ENCODE results near the gene CCSER1. TPM values are rescaled to one million over a fixed set of nuclear protein-coding genes. Genes with fewer than 3 reads are reported as not detected.

The CCSER1 gene
- total and polyA plus RNA-seq, 2 donors (not counting 1 experiment from before 2014, with no cell fraction given): under 0.01 TPM; not detected in 1

- Histone ChIP-seq H3K9me3 (ENCODE audit: control insufficient read depth, insufficient read depth, low read depth, low read length) (no peaks in the 10 kb centered on the region), H3K79me2 (ENCODE audit: control insufficient read depth, insufficient read depth, low read length) (no peaks in the 10 kb centered on the region), H3K27ac (ENCODE audit: insufficient read depth, low read length) (no peak overlapping the region), H3K4me3 (replicated peaks in 1 of 4; ENCODE audit: control extremely low read depth in 1 of 4, insufficient read depth in 1 of 4, low read depth in 3 of 4, low read length in 4 of 4) (no peak overlapping the region), H3K36me3 (ENCODE audit: control insufficient read depth, insufficient read depth, low read length) (no peaks in the 10 kb centered on the region), H4K20me1 (ENCODE audit: control insufficient read depth, extremely low read depth, insufficient read depth, low read length) (no peaks in the 10 kb centered on the region), H3K4me1 (ENCODE audit: control insufficient read depth, extremely low read depth, insufficient read depth, low read length) (no peaks in the 10 kb centered on the region), H3K27me3 (ENCODE audit: control insufficient read depth, insufficient read depth, low read length) (no peaks in the 10 kb centered on the region), H3K9ac (ENCODE audit: insufficient read depth, low read length) (no peak overlapping the region), H3K4me2 (ENCODE audit: extremely low read depth, insufficient read depth, low read length) (no peak overlapping the region), H2AFZ (ENCODE audit: low read length) (no peak overlapping the region)
- TF ChIP-seq EZH2 (IDR thresholded peaks at IDR 0.05; ENCODE audit: low read length, missing control alignments): no peak
- no peak for DNase-seq (ENCODE audit: low read depth in 2 of 2)
These were observed 57.4 kb downstream of the CCSER1 start for GRCh38 chr4:90184560-90184959.

GRCh38 chr4:90185416-90185815 is 58.2 kb downstream of the CCSER1 start:
- TF ChIP-seq EZH2 (IDR thresholded peaks at IDR 0.05; ENCODE audit: low read length, missing control alignments) (no peak), CTCF (conservative IDR thresholded peaks at IDR 0.05 in 1 of 2, IDR thresholded peaks at IDR 0.05 in 1 of 2; ENCODE audit: low read depth in 1 of 2, low read length in 2 of 2) (no peak)
- no peak for DNase-seq (ENCODE audit: low read depth in 2 of 2)
- Histone ChIP-seq H3K9me3 (ENCODE audit: control insufficient read depth, insufficient read depth, low read depth, low read length) (no peaks in the 10 kb centered on the region), H4K20me1 (ENCODE audit: control insufficient read depth, extremely low read depth, insufficient read depth, low read length) (no peaks in the 10 kb centered on the region), H3K36me3 (ENCODE audit: control insufficient read depth, insufficient read depth, low read length) (no peaks in the 10 kb centered on the region), H3K4me3 (replicated peaks in 1 of 4; ENCODE audit: control extremely low read depth in 1 of 4, insufficient read depth in 1 of 4, low read depth in 3 of 4, low read length in 4 of 4) (no peak overlapping the region), H3K27ac (ENCODE audit: insufficient read depth, low read length) (no peak overlapping the region), H2AFZ (ENCODE audit: low read length) (no peak overlapping the region), H3K4me1 (ENCODE audit: control insufficient read depth, extremely low read depth, insufficient read depth, low read length) (no peaks in the 10 kb centered on the region), H3K27me3 (ENCODE audit: control insufficient read depth, insufficient read depth, low read length) (no peaks in the 10 kb centered on the region), H3K9ac (ENCODE audit: insufficient read depth, low read length) (no peak overlapping the region), H3K79me2 (ENCODE audit: control insufficient read depth, insufficient read depth, low read length) (no peaks in the 10 kb centered on the region), H3K4me2 (ENCODE audit: extremely low read depth, insufficient read depth, low read length) (no peak overlapping the region)

DNA sequence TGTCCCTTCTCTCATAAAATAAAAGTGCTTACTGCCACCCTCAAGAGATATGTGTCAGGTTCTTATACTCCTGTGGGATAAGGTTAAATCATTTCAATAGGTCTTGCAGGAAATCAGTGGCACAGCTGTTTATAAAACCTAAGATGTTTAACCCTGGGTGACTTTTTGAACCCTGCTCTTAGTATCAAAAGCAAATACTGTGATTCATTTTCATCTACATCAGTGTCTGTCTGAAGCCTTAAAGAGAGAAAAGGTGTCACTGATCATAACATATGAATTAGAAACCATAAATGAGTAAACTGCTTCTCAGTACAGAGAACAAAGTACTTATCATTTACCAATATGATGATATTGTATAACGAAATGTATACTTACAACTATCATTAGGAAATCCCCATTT is 59.0 kb downstream of the CCSER1 start:
- Histone ChIP-seq H2AFZ (ENCODE audit: low read length) (no peak overlapping the region), H3K79me2 (ENCODE audit: control insufficient read depth, insufficient read depth, low read length) (no peaks in the 10 kb centered on the region), H3K4me2 (ENCODE audit: extremely low read depth, insufficient read depth, low read length) (no peak overlapping the region), H3K27ac (ENCODE audit: insufficient read depth, low read length) (no peak overlapping the region), H4K20me1 (ENCODE audit: control insufficient read depth, extremely low read depth, insufficient read depth, low read length) (no peaks in the 10 kb centered on the region), H3K4me3 (replicated peaks in 1 of 4; ENCODE audit: control extremely low read depth in 1 of 4, insufficient read depth in 1 of 4, low read depth in 3 of 4, low read length in 4 of 4) (no peak overlapping the region), H3K36me3 (ENCODE audit: control insufficient read depth, insufficient read depth, low read length) (no peaks in the 10 kb centered on the region), H3K4me1 (ENCODE audit: control insufficient read depth, extremely low read depth, insufficient read depth, low read length) (no peaks in the 10 kb centered on the region), H3K9ac (ENCODE audit: insufficient read depth, low read length) (no peak overlapping the region), H3K27me3 (ENCODE audit: control insufficient read depth, insufficient read depth, low read length) (no peaks in the 10 kb centered on the region), H3K9me3 (ENCODE audit: control insufficient read depth, insufficient read depth, low read depth, low read length) (no peaks in the 10 kb centered on the region)
- no peak for DNase-seq (ENCODE audit: low read depth in 2 of 2)
- no peak for TF ChIP-seq EZH2 (IDR thresholded peaks at IDR 0.05; ENCODE audit: low read length, missing control alignments)
- no peak for TF ChIP-seq CTCF (conservative IDR thresholded peaks at IDR 0.05 in 1 of 2, IDR thresholded peaks at IDR 0.05 in 1 of 2; ENCODE audit: low read depth in 1 of 2, low read length in 2 of 2)

Measured in fibroblast of lung (primary cell).